VCaP (cell line): Measurements from ENCODE around the gene OSR1.
A peak's percentile ranks its signal among the peaks of the same experiment; 100 is the strongest.

Experiments used
- H3K27ac ChIP-seq: fragments of 450-650 bp; 2 replicates; pipeline ENCODE4 v1.5.1; 2017
- CTCF ChIP-seq: fragments of 450-650 bp; conservative IDR thresholded peaks from 2 replicates; pipeline ENCODE4 v1.5.1; 2017; ENCODE audit warnings: mild to moderate bottlenecking, moderate library complexity

OSR1 gene

GRCh38 chr2:19352946-19353720 lies 5.3 kb downstream of the OSR1 start:
- no peak for TF ChIP-seq CTCF
- H3K27ac ChIP-seq = no peak overlapping the region

- no peak overlapping the region for H3K27ac ChIP-seq
- TF ChIP-seq CTCF = no peak
Observed at GRCh38 chr2:19351899-19352697, 6.3 kb downstream of the OSR1 start.

GRCh38 chr2:19351499-19351898 lies 6.9 kb downstream of the OSR1 start:
- no peak for TF ChIP-seq CTCF
- no peak overlapping the region for H3K27ac ChIP-seq

GRCh38 chr2:19350678-19351401 lies 7.6 kb downstream of the OSR1 start:
- no peak for TF ChIP-seq CTCF
- no peak overlapping the region for H3K27ac ChIP-seq

- H3K27ac ChIP-seq = no peak overlapping the region
- TF ChIP-seq CTCF = peak; percentile 35
Observed at GRCh38 chr2:19349911-19350677, 8.3 kb downstream of the OSR1 start.

GRCh38 chr2:19348692-19349091 lies 9.7 kb downstream of the OSR1 start:
- H3K27ac ChIP-seq = no peak overlapping the region

More at GRCh38 chr2:19348692-19349091, 9.7 kb downstream of the OSR1 start:
- no peak for TF ChIP-seq CTCF
